ENCODE measurements around the gene TAF11L11.
"Not testable (repeated sequence)": the region's sequence is repeated elsewhere in the genome, so short reads cannot be mapped to it uniquely, and the experiment has no call there.

Gene TAF11L11

DNA sequence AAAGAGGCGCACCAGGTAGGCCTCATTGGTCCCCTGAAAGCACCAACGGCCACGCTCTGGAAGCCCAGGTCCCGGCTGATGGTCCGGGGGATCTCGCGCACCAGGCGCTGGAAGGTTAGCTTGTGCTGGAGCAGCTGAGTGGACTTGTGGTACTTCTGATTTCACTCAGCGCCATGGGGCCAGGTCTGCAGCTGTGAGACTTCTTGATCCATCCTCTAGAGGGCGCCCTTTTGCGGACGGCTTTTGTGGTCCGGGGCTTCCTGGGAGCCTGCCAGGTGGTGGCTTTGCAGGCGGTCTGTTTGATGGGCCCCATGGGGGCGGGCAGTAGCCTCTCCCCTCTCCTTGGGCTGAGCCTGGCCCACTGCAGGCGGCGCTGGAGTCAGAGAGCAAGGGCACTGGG lies 16.6 kb downstream of the TAF11L11 start:
- Histone ChIP-seq H3K9me3 (ENCODE audit: control insufficient read depth, low read length) (no peaks in the 10 kb centered on the region), H3K36me3 (ENCODE audit: control insufficient read depth, insufficient read depth, low read length) (no peaks in the 10 kb centered on the region), H3K4me3 (ENCODE audit: insufficient read depth, low read depth, low read length) (no peak overlapping the region), H3K27ac (ENCODE audit: insufficient read depth, low read depth, low read length, poor library complexity, severe bottlenecking) (no peak overlapping the region), H3K27me3 (ENCODE audit: control insufficient read depth, insufficient read depth, low read length, poor library complexity, severe bottlenecking) (no peaks in the 10 kb centered on the region), H3K4me1 (ENCODE audit: control insufficient read depth, insufficient read depth, low read length) (no peaks in the 10 kb centered on the region)
- WGBS, 2 experiments, result 87 to 88% methylated on average over 17 of the region's 17 CpGs

DNA sequence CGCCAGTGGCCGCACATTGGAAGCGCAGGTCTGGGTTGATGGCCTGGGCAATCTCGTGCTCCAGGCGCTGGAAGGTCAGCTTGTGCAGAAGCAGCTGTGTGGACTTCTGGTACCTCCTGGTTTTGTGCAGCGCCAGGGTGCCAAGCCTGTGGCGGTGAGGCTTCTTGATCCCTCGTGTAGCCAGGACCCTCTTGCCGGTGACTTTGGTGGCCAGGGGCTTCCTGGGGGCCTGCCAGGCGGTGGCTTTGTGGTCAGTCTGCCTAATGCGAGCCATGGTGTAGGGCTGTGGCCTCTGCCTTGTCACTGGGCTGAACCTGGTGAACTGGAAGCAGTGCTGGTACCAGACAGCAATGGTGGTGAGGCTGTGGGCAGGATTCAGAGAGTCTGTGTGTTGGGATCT lies 21.7 kb downstream of the TAF11L11 start:
- Histone ChIP-seq H3K4me3 (ENCODE audit: insufficient read depth, low read depth, low read length) (no peak overlapping the region), H3K36me3 (ENCODE audit: control insufficient read depth, insufficient read depth, low read length) (no peaks in the 10 kb centered on the region), H3K4me1 (ENCODE audit: control insufficient read depth, insufficient read depth, low read length) (no peaks in the 10 kb centered on the region), H3K27ac (ENCODE audit: insufficient read depth, low read depth, low read length, poor library complexity, severe bottlenecking) (no peak overlapping the region), H3K27me3 (ENCODE audit: control insufficient read depth, insufficient read depth, low read length, poor library complexity, severe bottlenecking) (no peaks in the 10 kb centered on the region), H3K9me3 (ENCODE audit: control insufficient read depth, low read length) (no peaks in the 10 kb centered on the region)
- WGBS, 2 experiments, result 95 to 97% methylated on average over 11 of the region's 11 CpGs

DNA sequence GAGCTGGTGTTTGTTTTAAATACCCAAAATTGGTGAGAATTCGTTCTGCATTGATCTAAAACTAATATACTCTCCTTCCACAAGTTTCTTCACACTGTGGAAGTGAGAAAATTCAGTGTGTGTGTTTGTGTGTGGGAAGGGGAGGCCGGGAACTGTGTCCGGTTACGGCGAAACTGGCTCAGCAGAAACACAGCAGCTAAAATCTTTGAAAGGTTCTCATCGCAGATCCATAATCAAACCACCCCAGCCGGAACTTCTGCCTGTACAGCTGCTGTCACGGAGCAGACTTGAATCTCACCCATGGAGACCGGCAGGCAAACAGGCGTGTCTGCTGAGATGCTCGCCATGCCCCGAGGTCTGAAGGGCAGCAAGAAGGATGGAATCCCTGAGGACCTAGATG lies 27.8 kb downstream of the TAF11L11 start, which contains the start of gene TAF11L13:
TSS of gene TAF11L13 (plus strand) at position 301 of the 400 bp plus-strand sequence.
- H3K9me3 ChIP-seq (ENCODE audit: control insufficient read depth, low read length); H3K4me3 ChIP-seq (ENCODE audit: insufficient read depth, low read depth, low read length); H3K4me1 ChIP-seq (ENCODE audit: control insufficient read depth, insufficient read depth, low read length); H3K27me3 ChIP-seq (ENCODE audit: control insufficient read depth, insufficient read depth, low read length, poor library complexity, severe bottlenecking); H3K27ac ChIP-seq (ENCODE audit: insufficient read depth, low read depth, low read length, poor library complexity, severe bottlenecking); H3K36me3 ChIP-seq (ENCODE audit: control insufficient read depth, insufficient read depth, low read length): not testable (repeated sequence)
- 100% methylated on average over 1 to 2 of the region's 12 CpGs for WGBS, 2 experiments

DNA sequence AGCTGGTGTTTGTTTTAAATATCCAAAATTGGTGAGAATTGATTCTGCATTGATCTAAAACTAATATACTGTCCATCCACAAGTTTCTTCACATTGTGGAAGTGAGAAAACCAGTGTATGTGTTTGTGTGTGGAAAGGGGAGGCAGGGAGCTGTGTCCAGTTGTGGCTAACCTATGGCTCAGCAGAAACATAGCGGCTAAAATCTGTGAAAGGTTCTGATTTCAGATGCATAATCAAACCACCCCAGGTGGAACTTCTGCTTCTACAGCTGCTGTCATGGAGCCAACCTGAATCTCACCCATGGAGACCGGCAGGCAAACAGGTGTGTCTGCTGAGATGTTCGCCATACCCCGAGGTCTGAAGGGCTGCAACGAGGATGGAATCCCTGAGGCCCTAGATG lies 30.2 kb downstream of the TAF11L11 start, which contains the start of gene TAF11L14:
TSS of gene TAF11L14 (plus strand) at position 301 of the 400 bp plus-strand sequence.
- H3K4me3 ChIP-seq (ENCODE audit: insufficient read depth, low read depth, low read length), result no peak within 1 kb of the TSS
- no peaks in the 10 kb centered on the region for H3K36me3 ChIP-seq (ENCODE audit: control insufficient read depth, insufficient read depth, low read length)
- WGBS, 2 experiments, result 94% methylated on average over 5 of the region's 5 CpGs
- no peaks in the 10 kb centered on the region for H3K27me3 ChIP-seq (ENCODE audit: control insufficient read depth, insufficient read depth, low read length, poor library complexity, severe bottlenecking)
- H3K4me1 ChIP-seq (ENCODE audit: control insufficient read depth, insufficient read depth, low read length), result no peaks in the 10 kb centered on the region
- H3K9me3 ChIP-seq (ENCODE audit: control insufficient read depth, low read length), result no peaks in the 10 kb centered on the region
- H3K27ac ChIP-seq (ENCODE audit: insufficient read depth, low read depth, low read length, poor library complexity, severe bottlenecking), result no peak within 1 kb of the TSS

DNA sequence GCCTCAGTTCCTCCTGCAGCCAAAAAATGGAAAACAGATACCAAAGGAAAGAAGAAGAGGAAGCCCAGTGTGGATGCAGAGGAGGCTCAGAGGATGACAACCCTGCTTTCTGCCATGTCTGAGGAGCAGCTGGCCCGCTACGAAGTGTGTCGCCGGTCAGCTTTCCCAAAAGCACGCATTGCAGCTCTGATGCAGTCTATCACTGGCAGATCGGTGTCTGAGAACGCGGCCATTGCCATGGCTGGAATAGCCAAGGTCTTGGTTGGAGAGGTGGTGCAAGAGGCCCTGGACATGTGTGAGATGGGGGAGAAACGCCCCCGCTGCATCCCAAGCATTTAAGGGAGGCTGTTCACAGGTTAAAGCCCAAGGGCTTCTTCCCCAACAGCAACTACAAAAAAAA lies 45.2 kb downstream of the TAF11L11 start:
- H3K4me1 ChIP-seq (ENCODE audit: control insufficient read depth, insufficient read depth, low read length); H3K4me3 ChIP-seq (ENCODE audit: insufficient read depth, low read depth, low read length); H3K27me3 ChIP-seq (ENCODE audit: control insufficient read depth, insufficient read depth, low read length, poor library complexity, severe bottlenecking); H3K9me3 ChIP-seq (ENCODE audit: control insufficient read depth, low read length); H3K27ac ChIP-seq (ENCODE audit: insufficient read depth, low read depth, low read length, poor library complexity, severe bottlenecking); H3K36me3 ChIP-seq (ENCODE audit: control insufficient read depth, insufficient read depth, low read length): not testable (repeated sequence)
- WGBS, 2 experiments, result 94% methylated on average over 10 of the region's 10 CpGs

DNA sequence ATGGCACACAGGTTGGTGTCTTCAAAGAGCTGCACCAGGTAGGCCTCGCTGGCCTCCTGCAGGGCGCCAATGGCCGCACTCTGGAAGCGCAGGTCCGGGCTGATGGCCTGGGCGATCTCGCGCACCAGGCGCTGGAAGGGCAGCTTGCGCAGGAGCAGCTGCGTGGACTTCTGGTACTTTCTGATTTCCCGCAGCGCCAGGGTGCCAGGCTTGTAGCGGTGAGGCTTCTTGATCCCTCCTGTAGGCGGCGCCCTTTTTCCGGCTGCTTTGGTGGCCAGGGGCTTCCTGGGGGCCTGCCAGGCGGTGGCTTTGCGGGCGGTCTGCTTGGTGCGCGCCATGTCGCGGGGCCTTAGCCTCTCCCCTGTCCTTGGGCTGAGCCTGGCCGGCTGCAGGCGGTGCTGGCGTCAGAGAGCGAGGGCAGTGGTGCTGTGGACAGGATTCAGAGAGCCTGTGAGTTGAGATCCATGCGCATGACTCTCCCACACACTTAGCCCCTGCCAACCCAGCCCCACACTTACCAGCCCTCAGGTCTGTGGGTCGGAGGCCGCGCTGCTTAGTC lies 51.3 kb downstream of the TAF11L11 start:
- H3K4me3 ChIP-seq (ENCODE audit: insufficient read depth, low read depth, low read length); H3K4me1 ChIP-seq (ENCODE audit: control insufficient read depth, insufficient read depth, low read length); H3K27ac ChIP-seq (ENCODE audit: insufficient read depth, low read depth, low read length, poor library complexity, severe bottlenecking); H3K9me3 ChIP-seq (ENCODE audit: control insufficient read depth, low read length); H3K36me3 ChIP-seq (ENCODE audit: control insufficient read depth, insufficient read depth, low read length); H3K27me3 ChIP-seq (ENCODE audit: control insufficient read depth, insufficient read depth, low read length, poor library complexity, severe bottlenecking): not testable (repeated sequence)
- 95% methylated on average over 32 of the region's 32 CpGs for WGBS, 2 experiments
